Astrocyte (in vitro differentiated cells and primary cell): ENCODE data around the gene SMIM44. TPM values are rescaled to one million over a fixed set of nuclear protein-coding genes. Genes with fewer than 3 reads are reported as not detected.

ENCODE experiments used
- DNase-seq: peaks from one replicate; pipeline ENCODE4 v3.0.0-alpha.2; 2010; ENCODE audit warnings: low read depth
- FAIRE-seq: peaks from 2 replicates; lab custom pipeline; 2011; peaks lifted over from hg19 to GRCh38; lab: Jason Lieb, UNC
- H2AFZ ChIP-seq: 2 replicates; pipeline ENCODE4 v1.6.0; 2012; ENCODE audit warnings: low read depth, low read length, inconsistent platforms
- H3K27ac ChIP-seq: 2 replicates; pipeline ENCODE4 v1.5.1; 2011; ENCODE audit warnings: low read depth, low read length, inconsistent platforms
- H3K27me3 ChIP-seq: 2 replicates; pipeline ENCODE4 v1.6.0; 2011; ENCODE audit warnings: low read length, inconsistent platforms; ENCODE audit not compliant: insufficient read depth
- H3K36me3 ChIP-seq: 2 replicates; pipeline ENCODE4 v1.5.1; 2011; ENCODE audit warnings: low read length, inconsistent platforms; ENCODE audit not compliant: insufficient read depth
- H3K4me1 ChIP-seq: 2 replicates; pipeline ENCODE4 v1.5.1; 2011; ENCODE audit warnings: low read length, inconsistent platforms; ENCODE audit not compliant: insufficient read depth
- H3K4me2 ChIP-seq: 2 replicates; pipeline ENCODE4 v1.6.0; 2012; ENCODE audit warnings: low read length, inconsistent platforms
- H3K4me3 ChIP-seq: 2 replicates; pipeline ENCODE4 v1.5.1; 2011; ENCODE audit warnings: low read depth, mild to moderate bottlenecking, low read length, inconsistent platforms; ENCODE audit not compliant: insufficient read depth
- H3K79me2 ChIP-seq: 2 replicates; pipeline ENCODE4 v1.6.0; 2012; ENCODE audit warnings: mild to moderate bottlenecking, low read length, inconsistent platforms; ENCODE audit not compliant: insufficient read depth
- H3K9ac ChIP-seq: 2 replicates; pipeline ENCODE4 v1.6.0; 2012; ENCODE audit warnings: mild to moderate bottlenecking, low read length, inconsistent platforms
- H3K9me3 ChIP-seq: 2 replicates; pipeline ENCODE4 v1.5.1; 2012; ENCODE audit warnings: low read depth, mild to moderate bottlenecking, low read length, inconsistent platforms; ENCODE audit not compliant: insufficient read depth
- H4K20me1 ChIP-seq: 2 replicates; pipeline ENCODE4 v1.6.0; 2012; ENCODE audit warnings: low read length, inconsistent platforms; ENCODE audit not compliant: insufficient read depth
- H3K27ac Mint-ChIP-seq: one replicate; pipeline ENCODE4 v1.8.0; 2021; ENCODE audit warnings: mild to moderate bottlenecking, mixed read lengths; ENCODE audit not compliant: unreplicated experiment
- H3K27me3 Mint-ChIP-seq: one replicate; pipeline ENCODE4 v1.8.0; 2021; ENCODE audit warnings: low read depth, mixed read lengths; ENCODE audit not compliant: unreplicated experiment
- H3K36me3 Mint-ChIP-seq: one replicate; pipeline ENCODE4 v1.8.0; 2021; ENCODE audit warnings: low read depth, mixed read lengths; ENCODE audit not compliant: unreplicated experiment
- H3K4me1 Mint-ChIP-seq: one replicate; pipeline ENCODE4 v1.8.0; 2021; ENCODE audit warnings: low read depth, mixed read lengths; ENCODE audit not compliant: unreplicated experiment
- H3K4me3 Mint-ChIP-seq: one replicate; pipeline ENCODE4 v1.8.0; 2021; ENCODE audit warnings: mild to moderate bottlenecking, moderate library complexity, mixed read lengths; ENCODE audit not compliant: unreplicated experiment
- H3K9me3 Mint-ChIP-seq: one replicate; pipeline ENCODE4 v1.8.0; 2021; ENCODE audit warnings: mild to moderate bottlenecking, mixed read lengths; ENCODE audit not compliant: unreplicated experiment
- EZH2 ChIP-seq: IDR thresholded peaks from 2 replicates; pipeline ENCODE4 v1.6.1; 2012; ENCODE audit warnings: mild to moderate bottlenecking, low read length, inconsistent platforms; ENCODE audit not compliant: insufficient read depth
- total RNA-seq: library from RNA; stranded (reverse); gene quantifications from 2 replicates; pipeline ENCODE4 v1.2.1, GENCODE V29; 2021
- TF ChIP-seq, protein P1 (sequence below): IDR thresholded peaks from 2 replicates; pipeline ENCODE4 v1.5.1; 2011; ENCODE audit warnings: low read depth, mild to moderate bottlenecking, inconsistent platforms, low read length, moderate library complexity; ENCODE audit not compliant: insufficient read depth

Gene SMIM44
- total RNA-seq, 1 donor from 2014 or later = not detected

DNA sequence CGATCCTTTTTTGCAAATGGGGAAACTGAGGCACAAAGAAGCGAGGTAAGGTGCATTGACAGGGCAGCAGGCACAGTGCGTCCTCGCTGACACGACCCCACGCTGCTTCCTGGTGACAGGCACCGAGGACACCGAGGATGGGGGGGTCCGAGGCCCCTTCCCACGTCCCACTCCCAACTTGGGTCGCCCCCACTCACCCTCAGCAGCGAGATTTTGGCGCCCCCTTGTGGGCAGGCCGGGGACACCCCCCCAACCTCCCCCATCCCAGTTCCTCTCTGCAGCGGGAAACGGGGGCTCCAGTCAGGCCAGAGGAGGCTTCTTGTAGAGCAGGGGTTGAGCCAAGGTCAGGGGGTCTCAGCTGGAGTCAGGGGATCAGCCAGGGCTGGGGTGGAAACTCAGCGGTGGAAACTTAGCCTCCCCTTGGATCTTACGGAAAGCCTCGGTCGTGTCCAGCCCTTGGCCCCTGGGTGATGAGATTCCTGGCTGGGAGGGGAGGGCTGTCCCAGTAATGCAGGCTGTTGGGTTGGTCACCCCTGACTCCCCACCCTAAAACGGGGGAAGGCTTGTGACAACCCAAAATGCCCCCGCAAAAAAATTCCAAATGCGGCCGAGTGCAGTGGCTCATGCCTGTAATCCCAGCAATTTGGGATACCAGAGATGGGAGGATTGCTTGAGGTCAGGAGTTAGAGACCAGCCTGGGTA lies 11.1 kb downstream of the SMIM44 start:
- TF ChIP-seq, protein P1, sequence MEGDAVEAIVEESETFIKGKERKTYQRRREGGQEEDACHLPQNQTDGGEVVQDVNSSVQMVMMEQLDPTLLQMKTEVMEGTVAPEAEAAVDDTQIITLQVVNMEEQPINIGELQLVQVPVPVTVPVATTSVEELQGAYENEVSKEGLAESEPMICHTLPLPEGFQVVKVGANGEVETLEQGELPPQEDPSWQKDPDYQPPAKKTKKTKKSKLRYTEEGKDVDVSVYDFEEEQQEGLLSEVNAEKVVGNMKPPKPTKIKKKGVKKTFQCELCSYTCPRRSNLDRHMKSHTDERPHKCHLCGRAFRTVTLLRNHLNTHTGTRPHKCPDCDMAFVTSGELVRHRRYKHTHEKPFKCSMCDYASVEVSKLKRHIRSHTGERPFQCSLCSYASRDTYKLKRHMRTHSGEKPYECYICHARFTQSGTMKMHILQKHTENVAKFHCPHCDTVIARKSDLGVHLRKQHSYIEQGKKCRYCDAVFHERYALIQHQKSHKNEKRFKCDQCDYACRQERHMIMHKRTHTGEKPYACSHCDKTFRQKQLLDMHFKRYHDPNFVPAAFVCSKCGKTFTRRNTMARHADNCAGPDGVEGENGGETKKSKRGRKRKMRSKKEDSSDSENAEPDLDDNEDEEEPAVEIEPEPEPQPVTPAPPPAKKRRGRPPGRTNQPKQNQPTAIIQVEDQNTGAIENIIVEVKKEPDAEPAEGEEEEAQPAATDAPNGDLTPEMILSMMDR = peak; percentile 53
- no peak for TF ChIP-seq EZH2
- Histone ChIP-seq H3K27me3 (peaks cover 7% of the 10 kb centered on the region), H3K4me1 (no peaks in the 10 kb centered on the region), H3K9me3 (no peaks in the 10 kb centered on the region), H3K4me3 (no peak overlapping the region), H3K9ac (no peak overlapping the region), H3K4me2 (no peak overlapping the region), H3K36me3 (no peaks in the 10 kb centered on the region), H4K20me1 (peaks cover 3% of the 10 kb centered on the region), H2AFZ (no peak overlapping the region), H3K79me2 (no peaks in the 10 kb centered on the region), H3K27ac (no peak overlapping the region)
- Mint-ChIP-seq H3K9me3 (peaks cover 6% of the 10 kb centered on the region), H3K27me3 (peaks cover 18% of the 10 kb centered on the region), H3K36me3 (peaks cover 7% of the 10 kb centered on the region), H3K4me1 (no peaks in the 10 kb centered on the region), H3K4me3 (no peak overlapping the region), H3K27ac (no peak overlapping the region)
- FAIRE-seq (no peak), DNase-seq (no peak)

DNA sequence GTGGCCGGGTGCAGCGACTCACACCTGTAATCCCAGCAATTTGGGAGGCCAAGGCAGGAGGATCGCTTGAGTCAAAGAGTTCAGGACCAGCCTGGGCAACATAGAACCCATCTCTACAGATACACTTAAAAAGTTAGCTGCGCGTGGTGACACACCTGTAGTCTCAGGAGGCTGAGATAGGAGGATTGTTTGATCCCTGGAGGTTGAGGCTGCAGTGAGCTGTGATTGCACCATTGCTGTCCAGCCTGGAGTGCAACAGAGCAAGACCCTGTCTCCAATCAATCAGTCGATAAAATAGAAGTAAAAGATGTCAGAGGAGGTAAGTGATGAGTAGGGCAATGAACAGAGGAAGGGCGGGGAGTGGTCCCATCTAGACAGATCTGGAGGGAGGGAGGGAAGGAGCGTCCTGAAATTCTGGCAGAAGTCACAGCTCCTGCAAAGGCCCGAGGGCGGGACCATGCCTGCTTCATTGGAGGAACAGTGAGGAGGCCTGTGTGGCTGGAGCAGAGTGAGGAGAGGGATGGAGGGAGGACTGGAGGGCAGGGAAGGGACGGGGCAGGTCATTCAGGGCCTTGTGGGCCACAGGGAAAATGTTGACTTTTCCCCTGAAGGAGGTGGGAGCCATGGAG lies 12.6 kb downstream of the SMIM44 start:
- Histone ChIP-seq H3K9ac (no peak overlapping the region), H3K9me3 (no peaks in the 10 kb centered on the region), H3K27ac (no peak overlapping the region), H3K79me2 (no peaks in the 10 kb centered on the region), H3K27me3 (peaks cover 7% of the 10 kb centered on the region), H3K4me2 (no peak overlapping the region), H2AFZ (no peak overlapping the region), H3K4me1 (no peaks in the 10 kb centered on the region), H3K4me3 (no peak overlapping the region), H3K36me3 (no peaks in the 10 kb centered on the region), H4K20me1 (peaks cover 6% of the 10 kb centered on the region)
- peaks cover 6% of the 10 kb centered on the region for H3K9me3 Mint-ChIP-seq
- H3K27me3 Mint-ChIP-seq = peaks cover 20% of the 10 kb centered on the region
- TF ChIP-seq, protein P1 = no peak
- no peak for DNase-seq
- H3K4me3 Mint-ChIP-seq = no peak overlapping the region
- H3K4me1 Mint-ChIP-seq = peaks cover 6% of the 10 kb centered on the region
- peaks cover 7% of the 10 kb centered on the region for H3K36me3 Mint-ChIP-seq
- no peak for FAIRE-seq
- H3K27ac Mint-ChIP-seq = no peak overlapping the region
